ENCODE data around the gene LCMT1.
A peak's percentile ranks its signal among the peaks of the same experiment; 100 is the strongest.
"Not testable (repeated sequence)": the region's sequence is repeated elsewhere in the genome, so short reads cannot be mapped to it uniquely, and the experiment has no call there.

LCMT1 gene

GRCh38 chr16:25094596-25094995 lies 16.9 kb upstream of the LCMT1 start:
- DNase-seq (ENCODE audit: low read depth in 2 of 2) = no peak

DNA sequence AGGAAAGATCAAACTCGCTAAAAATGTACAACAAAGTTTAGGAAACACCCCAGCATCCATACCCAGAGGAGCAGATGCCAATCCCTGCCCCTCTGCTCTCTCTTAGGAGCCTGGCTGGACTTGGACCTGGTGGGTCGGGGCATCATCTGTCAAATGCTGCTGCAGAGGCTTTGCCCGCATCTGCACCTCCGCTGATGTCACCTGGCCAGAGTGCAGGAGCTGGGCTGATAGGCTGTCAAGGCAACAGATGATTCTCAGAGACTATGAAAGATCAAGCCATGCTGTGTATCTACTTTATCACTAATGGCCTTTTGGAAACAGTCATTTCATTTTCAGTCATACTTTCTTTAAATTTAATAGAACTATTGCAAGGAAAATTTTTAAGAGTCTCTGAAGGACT lies 15.9 kb upstream of the LCMT1 start:
- DNase-seq (ENCODE audit: low read depth in 2 of 2) = no peak

GRCh38 chr16:25097276-25097975 lies 14.1 kb upstream of the LCMT1 start:
- no peak for DNase-seq (ENCODE audit: low read depth in 2 of 2)

GRCh38 chr16:25100511-25100910 lies 11.0 kb upstream of the LCMT1 start:
- no peak for DNase-seq (ENCODE audit: low read depth in 2 of 2)

- peak; percentile 80 to 81 for DNase-seq (ENCODE audit: low read depth in 2 of 2)
Observed at GRCh38 chr16:25106567-25107465, 4.7 kb upstream of the LCMT1 start.

DNA sequence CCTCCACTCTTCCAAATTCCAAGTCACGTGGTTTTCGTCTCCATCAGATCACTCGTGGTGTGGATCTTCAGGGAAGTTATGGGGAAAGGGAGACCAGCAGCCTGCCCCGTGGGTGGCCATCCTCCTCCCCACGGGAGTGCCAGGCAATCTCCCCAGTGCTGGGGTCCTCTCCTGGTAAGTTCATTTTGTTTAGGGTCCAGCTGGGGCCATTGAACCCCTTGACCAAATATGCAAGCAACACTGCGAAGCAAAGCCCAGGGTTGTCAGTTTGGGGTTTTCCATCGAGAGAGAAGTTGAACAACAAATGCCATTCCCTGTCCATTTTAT lies 4.1 kb upstream of the LCMT1 start:
- DNase-seq (ENCODE audit: low read depth in 2 of 2) = no peak

- DNase-seq (ENCODE audit: low read depth in 2 of 2) = no peak
Observed at GRCh38 chr16:25108054-25108453, 3.5 kb upstream of the LCMT1 start.

GRCh38 chr16:25109643-25110042 lies 1.9 kb upstream of the LCMT1 start:
- DNase-seq (ENCODE audit: low read depth in 2 of 2) = no peak

DNA sequence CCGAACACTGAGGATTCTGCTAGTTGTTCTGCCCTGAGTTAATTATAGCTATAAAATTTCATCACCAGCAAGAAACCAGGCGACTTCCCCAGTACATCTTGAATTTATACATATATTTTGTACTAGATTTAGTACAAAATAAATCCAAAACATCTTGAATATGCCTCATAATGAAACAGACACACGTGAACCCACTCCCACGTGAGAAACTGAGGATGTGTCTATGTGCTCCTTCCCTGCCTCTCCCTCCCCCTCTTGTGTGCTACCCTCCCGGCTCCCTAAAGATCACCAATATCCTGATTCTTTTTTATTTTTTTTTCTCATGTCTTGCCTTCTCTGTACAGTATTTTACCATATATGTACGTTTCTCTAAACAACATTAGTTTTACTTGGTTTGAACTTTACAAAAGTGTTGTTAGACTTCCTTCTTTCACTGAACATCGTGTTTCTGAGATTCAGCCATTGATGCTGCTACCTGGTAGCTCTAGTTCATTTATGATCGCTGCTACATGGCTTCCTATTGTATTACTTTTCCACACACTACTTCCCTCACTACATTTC lies 1.1 kb upstream of the LCMT1 start:
- no peak for DNase-seq (ENCODE audit: low read depth in 2 of 2)

GRCh38 chr16:25114121-25114520 lies 2.6 kb downstream of the LCMT1 start:
- no peak for DNase-seq (ENCODE audit: low read depth in 2 of 2)

- no peak for DNase-seq (ENCODE audit: low read depth in 2 of 2)
Observed at GRCh38 chr16:25118851-25119578, 7.5 kb downstream of the LCMT1 start.

DNA sequence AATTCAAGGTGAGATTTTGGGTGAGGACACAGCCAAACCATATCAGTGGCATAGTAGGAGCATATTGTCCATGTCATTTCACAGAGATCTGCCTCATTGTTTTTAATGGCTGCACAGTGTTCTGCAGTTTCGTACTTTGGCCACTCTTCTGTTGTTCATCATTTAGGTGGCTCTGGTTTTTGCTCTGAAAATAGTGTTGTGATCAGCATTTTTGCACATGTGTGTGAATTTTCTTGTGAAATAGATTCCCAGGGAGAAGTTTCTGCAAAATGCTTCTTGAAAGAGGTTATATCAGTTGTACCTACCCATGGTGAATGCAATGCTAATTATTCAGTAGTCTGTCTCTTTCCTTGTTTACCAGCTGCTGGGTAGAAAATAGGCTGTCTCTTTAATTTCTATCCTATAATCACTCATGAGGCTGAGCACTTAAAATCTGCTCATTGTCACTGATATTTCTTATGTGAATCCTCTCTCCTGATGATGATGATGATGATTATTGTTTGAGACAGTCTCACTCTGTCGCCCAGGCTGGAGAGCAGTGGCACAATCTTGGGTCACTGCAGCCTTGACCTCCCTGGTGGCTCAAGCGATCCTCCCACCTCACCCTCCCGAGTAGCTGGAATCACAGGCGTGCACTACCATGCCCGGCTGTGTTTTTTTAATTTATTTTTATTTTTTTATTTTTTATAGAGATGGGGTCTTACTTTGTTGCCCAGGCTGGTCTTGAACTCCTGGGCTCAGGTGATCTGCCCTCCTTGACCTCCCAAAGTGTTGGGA lies 10.5 kb downstream of the LCMT1 start:
- DNase-seq (ENCODE audit: low read depth in 2 of 2) = no peak

GRCh38 chr16:25124503-25124902 lies 13.0 kb downstream of the LCMT1 start:
- DNase-seq (ENCODE audit: low read depth in 2 of 2) = no peak

DNA sequence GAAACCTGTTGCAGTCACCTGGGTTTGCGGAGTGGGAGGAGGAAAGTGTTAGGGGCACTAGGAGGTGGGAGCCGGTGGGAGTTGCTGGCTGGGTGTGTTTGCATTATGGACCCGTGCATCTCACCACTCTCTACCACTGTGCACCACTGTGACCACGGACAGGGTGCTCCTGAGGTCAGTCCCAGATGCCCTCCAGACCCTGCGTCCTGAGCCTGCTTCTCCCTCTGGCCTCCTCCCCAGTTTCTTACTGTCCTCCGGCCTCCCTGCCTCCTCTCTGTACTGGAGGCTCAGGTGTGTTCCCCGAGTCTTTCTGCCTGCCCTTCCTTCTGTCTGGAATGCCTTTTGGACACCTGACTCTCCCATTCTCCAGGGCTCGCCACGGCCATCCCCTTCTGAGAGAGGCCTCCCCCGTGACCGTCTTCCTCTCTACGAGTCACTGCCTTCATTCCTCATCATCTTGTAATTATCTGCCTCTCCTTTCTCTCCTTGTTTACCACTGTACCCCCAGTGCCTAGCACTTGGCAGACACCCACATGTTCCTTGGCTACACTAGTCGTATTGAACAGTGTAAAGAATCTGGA lies 14.6 kb downstream of the LCMT1 start:
- not testable (repeated sequence) for DNase-seq (ENCODE audit: low read depth in 2 of 2)

DNA sequence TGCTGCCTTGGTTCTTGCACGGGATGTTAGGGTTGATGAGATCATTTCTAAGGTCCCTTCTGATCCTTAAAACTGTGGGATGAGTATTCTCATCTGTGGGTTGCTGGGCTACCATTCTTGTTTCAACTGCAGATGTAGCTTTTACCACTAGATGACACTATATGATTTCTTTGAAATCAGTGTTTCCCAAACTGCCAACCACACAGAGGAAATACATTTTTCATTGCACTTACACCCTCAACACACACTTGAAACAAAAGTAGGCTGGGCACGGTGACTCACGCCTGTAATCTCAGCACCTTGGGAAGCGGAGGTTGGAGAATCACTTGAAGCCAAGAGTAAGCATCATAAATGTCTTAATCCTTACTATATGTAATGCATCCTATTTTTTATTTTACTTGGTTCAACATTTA lies 15.3 kb downstream of the LCMT1 start:
- DNase-seq (ENCODE audit: low read depth in 2 of 2) = peak in 1 of 2 donors; percentile 24

DNA sequence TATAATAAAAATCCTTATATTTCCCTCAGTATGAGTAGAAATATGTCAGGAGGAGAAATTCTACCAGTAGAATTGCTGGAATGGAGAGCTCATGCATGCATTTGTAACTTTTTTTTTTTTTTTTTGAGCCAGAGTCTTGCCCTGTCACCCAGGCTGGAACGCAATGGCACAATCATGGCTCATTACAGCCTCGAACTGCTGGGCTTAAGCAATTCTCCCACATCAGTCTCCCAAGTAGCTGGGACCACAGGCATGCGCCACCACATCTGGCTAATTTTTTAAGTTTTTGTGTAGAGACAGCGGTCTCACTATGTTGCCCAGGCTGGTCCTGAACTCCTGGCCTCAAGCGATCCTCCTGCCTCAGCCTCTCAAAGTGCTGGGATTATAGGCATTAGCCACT lies 21.2 kb downstream of the LCMT1 start:
- not testable (repeated sequence) for DNase-seq (ENCODE audit: low read depth in 2 of 2)

- no peak for DNase-seq (ENCODE audit: low read depth in 2 of 2)
Observed at GRCh38 chr16:25134166-25134700, 22.7 kb downstream of the LCMT1 start.

DNA sequence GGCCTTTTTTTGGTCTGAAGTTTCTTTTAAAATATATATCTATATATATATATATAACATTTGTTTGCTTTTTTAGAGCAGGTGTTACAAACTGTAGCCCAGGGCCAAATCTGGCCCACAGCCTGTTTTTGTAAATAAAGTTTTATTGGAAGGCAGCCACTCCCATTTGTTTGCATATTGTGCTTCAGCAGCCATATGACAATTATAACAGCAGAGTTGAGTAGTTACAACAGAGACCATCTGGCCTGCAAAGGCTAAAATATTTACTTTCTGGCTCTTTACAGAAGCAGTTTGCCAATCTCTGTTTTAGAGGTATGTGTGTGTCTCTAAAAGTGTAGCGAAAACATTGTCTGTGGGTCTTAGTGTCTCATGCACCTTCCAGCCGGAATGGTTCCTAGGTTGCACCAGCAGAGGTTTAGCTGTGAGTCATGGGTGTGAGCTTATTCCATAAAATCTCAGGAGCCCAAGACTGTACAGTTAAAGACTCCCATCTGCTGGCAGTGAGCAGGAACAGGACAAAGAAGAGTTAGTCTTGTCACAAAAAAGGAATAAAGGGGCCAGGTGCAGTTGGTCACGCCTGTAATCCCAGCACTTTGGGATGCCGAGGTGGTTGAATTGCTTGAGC lies 23.8 kb downstream of the LCMT1 start:
- DNase-seq (ENCODE audit: low read depth in 2 of 2) = no peak

- no peak for DNase-seq (ENCODE audit: low read depth in 2 of 2)
Observed at GRCh38 chr16:25138130-25138529, 26.6 kb downstream of the LCMT1 start.

GRCh38 chr16:25140459-25140858 lies 28.9 kb downstream of the LCMT1 start:
- no peak for DNase-seq (ENCODE audit: low read depth in 2 of 2)

Measured in stimulated activated CD8-positive, alpha-beta memory T cell treated with anti-CD3 and anti-CD28 coated beads, Interleukin-15, amount 100 ng/mL, for 48 hours (primary cell).